ENCODE measurements around the gene NEDD9. TPM values are rescaled to one million over a fixed set of nuclear protein-coding genes. Genes with fewer than 3 reads are reported as not detected.

The NEDD9 gene
- total RNA-seq, 1 experiment from 2014 or later: 0.17 TPM

GRCh38 chr6:11273406-11274065 lies 41.1 kb upstream of the NEDD9 start:
- CTCF ChIA-PET: no interaction called here

More at GRCh38 chr6:11273406-11274065, 41.1 kb upstream of the NEDD9 start:
- Histone ChIP-seq H3K36me3 (ENCODE audit: control insufficient read depth in 1 of 2, insufficient read depth in 2 of 2, low read length in 2 of 2) (no peaks in the 10 kb centered on the region), H3K9ac (ENCODE audit: low read length) (no peak overlapping the region), H3K9me2 (ENCODE audit: insufficient read depth) (no peaks in the 10 kb centered on the region), H3K4me1 (ENCODE audit: control insufficient read depth in 1 of 2, insufficient read depth in 2 of 2, low read length in 2 of 2) (peaks cover 0 to 7% of the 10 kb centered on the region in 2 experiments; a peak in 1 of 4 replicates), H3K4me2 (ENCODE audit: low read length) (no peak overlapping the region), H3K79me2 (ENCODE audit: insufficient read depth, low read length) (no peaks in the 10 kb centered on the region), H3K27ac (ENCODE audit: low read depth, low read length) (no peak overlapping the region), H3K27me3 (ENCODE audit: insufficient read depth, low read length) (no peaks in the 10 kb centered on the region), H3K9me3 (ENCODE audit: control insufficient read depth in 1 of 2, insufficient read depth in 1 of 2, low read depth in 1 of 2, low read length in 2 of 2) (no peaks in the 10 kb centered on the region), H2AFZ (ENCODE audit: low read depth, low read length, poor library complexity, severe bottlenecking) (no peak overlapping the region), H3K4me3 (replicated peaks in 1 of 2; ENCODE audit: low read depth in 1 of 2, low read length in 2 of 2) (no peak overlapping the region), H4K20me1 (ENCODE audit: insufficient read depth) (no peaks in the 10 kb centered on the region)
- ChIA-PET POLR2A (no interaction called here), RAD21 (ENCODE audit: low non-redundant PET in 1 of 2, low total read pairs in 2 of 2, uncharacterized antibody in 2 of 2, unreplicated experiment in 2 of 2) (no interaction called here)
- DNase-seq (ENCODE audit: low read depth, low spot score): no peak
- ATAC-seq: no peak
- intact Hi-C loops (cut with micrococcal nuclease): no loop called here
- BruUV-seq (replicated peaks): no TSS peak
- TF ChIP-seq SRF (IDR thresholded peaks at IDR 0.05; ENCODE audit: low read depth) (no peak), POLR2AphosphoS5 (IDR thresholded peaks at IDR 0.05; ENCODE audit: low read depth, low read length) (no peak), CTCF (IDR thresholded peaks at IDR 0.05 in 2 of 3, conservative IDR thresholded peaks at IDR 0.05 in 1 of 3; ENCODE audit: borderline replicate concordance in 1 of 3, insufficient read depth in 1 of 3, low read depth in 2 of 3, low read length in 2 of 3) (no peak)

Data from HCT116 (cell line).